ENCODE measurements around the gene SEZ6L. TPM values are rescaled to one million over a fixed set of nuclear protein-coding genes. Genes with fewer than 3 reads are reported as not detected.

SEZ6L gene
- total RNA-seq, 4 donors from 2014 or later: 0.09 to 0.16 TPM; not detected in 2

GRCh38 chr22:26286091-26286820, 117.0 kb downstream of the SEZ6L start:
- DNase-seq (ENCODE audit: low spot score) (no peak), ATAC-seq (ENCODE audit: low FRiP score) (no peak)
- no peak for TF ChIP-seq CTCF (IDR thresholded peaks at IDR 0.05)

GRCh38 chr22:26287382-26288225, 118.3 kb downstream of the SEZ6L start:
- TF ChIP-seq CTCF (IDR thresholded peaks at IDR 0.05): no peak
- no peak for DNase-seq (ENCODE audit: low spot score)
- ATAC-seq (ENCODE audit: low FRiP score): no peak

GRCh38 chr22:26289611-26290101, 120.4 kb downstream of the SEZ6L start:
- ATAC-seq (ENCODE audit: low FRiP score): no peak
- TF ChIP-seq CTCF (IDR thresholded peaks at IDR 0.05): no peak
- DNase-seq (ENCODE audit: low spot score): no peak

GRCh38 chr22:26291940-26292666, 122.8 kb downstream of the SEZ6L start:
- ATAC-seq (ENCODE audit: low FRiP score) (no peak), DNase-seq (ENCODE audit: low spot score) (no peak)
- TF ChIP-seq CTCF (IDR thresholded peaks at IDR 0.05): no peak

GRCh38 chr22:26292667-26292995, 123.4 kb downstream of the SEZ6L start:
- no peak for ATAC-seq (ENCODE audit: low FRiP score)
- no peak for DNase-seq (ENCODE audit: low spot score)
- no peak for TF ChIP-seq CTCF (IDR thresholded peaks at IDR 0.05)

GRCh38 chr22:26295563-26296126, 126.4 kb downstream of the SEZ6L start:
- ATAC-seq (ENCODE audit: low FRiP score): no peak
- DNase-seq (ENCODE audit: low spot score): no peak
- TF ChIP-seq CTCF (IDR thresholded peaks at IDR 0.05): no peak

All from omental fat pad (tissue), 4 donors.